Right renal pelvis (tissue), 4 donors: ENCODE results near the gene EML3. TPM values are rescaled to one million over a fixed set of nuclear protein-coding genes. Genes with fewer than 3 reads are reported as not detected.
A peak's percentile ranks its signal among the peaks of the same experiment; 100 is the strongest.
"Not testable (repeated sequence)": the region's sequence is repeated elsewhere in the genome, so short reads cannot be mapped to it uniquely, and the experiment has no call there.

Experiments used
- DNase-seq, 4 donors: peaks; one replicate each; pipeline ENCODE4 v3.0.0-alpha.2; 2013; ENCODE audit warnings: low read depth in 4 of 4, low spot score in 3 of 4, missing footprints in 1 of 4
- polyA plus RNA-seq, 4 donors: library from polyadenylated mRNA; unstranded; fragments of 120-200 nt; gene quantifications; one replicate each; pipeline ENCODE4 v1.2.1, GENCODE V29; 2013; ENCODE audit not compliant: insufficient read length in 4 of 4

Gene EML3
- polyA plus RNA-seq, 4 donors, result 27.9 to 40.2 (median 36.0) TPM

DNA sequence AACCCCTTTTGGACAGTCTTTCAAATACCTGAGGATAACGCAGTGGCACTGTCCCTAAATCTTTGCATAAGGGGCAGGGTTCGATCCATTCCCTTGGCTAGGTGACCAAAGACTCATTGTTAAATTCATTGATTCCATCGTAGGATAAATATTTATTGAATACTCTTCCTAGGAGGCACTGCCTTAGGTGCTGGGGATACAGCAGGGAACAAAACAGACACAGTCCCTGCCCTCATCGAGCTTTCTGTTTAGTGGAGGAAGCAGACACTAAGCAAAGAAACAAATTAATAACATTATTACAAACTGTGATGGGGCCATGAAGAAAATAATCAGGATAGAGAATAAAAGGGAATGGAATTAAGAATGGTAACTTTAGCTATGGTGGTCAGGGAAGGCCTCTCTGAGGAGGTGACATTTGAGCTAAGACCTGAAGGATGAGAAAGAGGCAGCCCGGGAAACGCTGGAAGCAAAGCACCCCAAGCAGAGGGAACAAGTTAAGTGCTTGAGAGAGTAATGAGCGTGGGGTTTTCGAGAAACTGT, 8.5 kb upstream of the EML3 start:
- no peak for DNase-seq

DNA sequence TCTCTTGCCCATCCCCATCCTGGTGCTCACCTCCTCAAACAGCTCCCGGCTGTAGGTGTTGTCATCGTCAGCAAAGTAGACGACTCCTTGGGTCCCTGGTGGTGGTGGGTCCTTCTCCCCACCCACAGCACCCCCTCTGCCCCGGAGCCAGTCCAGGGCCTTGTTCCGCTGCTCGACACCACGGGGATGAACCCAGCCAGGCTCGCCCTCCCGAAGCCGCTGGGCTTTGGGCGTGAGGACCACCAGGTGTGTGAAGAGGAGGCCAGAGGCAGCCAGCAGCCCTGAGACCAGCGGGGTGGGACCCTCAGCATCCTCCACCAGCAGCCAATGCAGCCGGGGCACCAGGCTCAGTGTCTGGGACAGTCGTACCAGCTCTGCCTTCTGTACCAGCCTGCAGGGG, 4.4 kb upstream of the EML3 start:
- not testable (repeated sequence) for DNase-seq

DNA sequence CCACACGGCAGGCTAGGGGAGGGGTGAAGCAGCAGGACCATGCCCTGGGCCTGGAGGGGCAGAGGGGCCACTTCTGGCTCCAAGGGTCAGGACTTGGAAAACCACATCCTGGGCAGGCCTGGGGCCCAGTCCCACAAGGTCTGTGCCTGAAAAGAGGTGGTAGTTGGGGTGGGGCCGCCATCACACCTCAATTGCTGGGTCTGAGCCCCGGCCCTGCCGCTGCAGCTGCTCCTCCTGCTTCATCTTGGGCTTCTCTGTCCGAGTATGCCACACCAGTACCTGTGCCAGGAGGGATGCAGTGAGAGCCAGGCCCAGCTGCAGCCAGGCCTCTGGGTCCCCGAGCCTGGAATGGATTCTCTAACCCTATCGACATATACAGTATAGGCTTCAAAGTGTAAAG, 2.9 kb upstream of the EML3 start:
- no peak for DNase-seq

DNA sequence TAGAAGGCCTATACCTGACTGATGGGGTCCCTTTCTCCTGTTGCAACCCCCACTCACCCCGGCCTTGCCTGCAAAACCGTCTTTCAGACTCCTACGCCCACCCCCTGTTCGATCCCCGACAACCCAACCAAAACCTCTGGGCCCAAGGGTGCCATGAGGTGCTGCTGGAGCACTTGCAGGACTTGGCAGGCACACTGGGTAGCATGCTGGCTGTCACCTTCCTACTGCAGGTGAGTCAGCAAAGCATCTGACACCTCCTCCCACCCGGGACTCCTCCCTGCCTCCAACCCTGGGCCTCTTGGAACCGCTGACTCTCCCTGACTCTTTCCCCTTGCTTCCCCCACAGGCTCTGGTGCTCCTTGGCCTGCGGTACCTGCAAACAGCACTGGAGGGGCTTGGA, 1.7 kb upstream of the EML3 start:
- no peak for DNase-seq

DNA sequence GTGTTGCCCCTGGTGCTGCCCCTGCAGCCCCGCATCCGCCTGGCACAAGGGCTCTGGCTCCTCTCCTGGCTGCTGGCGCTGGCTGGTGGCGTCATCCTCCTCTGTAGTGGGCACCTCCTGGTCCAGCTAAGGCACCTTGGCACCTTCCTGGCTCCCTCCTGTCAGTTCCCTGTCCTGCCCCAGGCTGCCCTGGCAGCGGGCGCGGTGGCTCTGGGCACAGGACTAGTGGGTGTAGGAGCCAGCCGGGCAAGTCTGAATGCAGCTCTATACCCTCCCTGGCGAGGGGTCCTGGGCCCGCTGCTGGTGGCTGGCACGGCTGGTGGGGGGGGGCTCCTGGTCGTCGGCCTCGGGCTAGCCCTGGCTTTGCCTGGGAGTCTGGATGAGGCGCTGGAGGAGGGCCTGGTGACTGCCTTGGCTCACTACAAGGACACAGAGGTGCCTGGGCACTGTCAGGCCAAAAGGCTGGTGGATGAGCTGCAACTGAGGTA, 760 bp upstream of the EML3 start:
- DNase-seq, result no peak

DNA sequence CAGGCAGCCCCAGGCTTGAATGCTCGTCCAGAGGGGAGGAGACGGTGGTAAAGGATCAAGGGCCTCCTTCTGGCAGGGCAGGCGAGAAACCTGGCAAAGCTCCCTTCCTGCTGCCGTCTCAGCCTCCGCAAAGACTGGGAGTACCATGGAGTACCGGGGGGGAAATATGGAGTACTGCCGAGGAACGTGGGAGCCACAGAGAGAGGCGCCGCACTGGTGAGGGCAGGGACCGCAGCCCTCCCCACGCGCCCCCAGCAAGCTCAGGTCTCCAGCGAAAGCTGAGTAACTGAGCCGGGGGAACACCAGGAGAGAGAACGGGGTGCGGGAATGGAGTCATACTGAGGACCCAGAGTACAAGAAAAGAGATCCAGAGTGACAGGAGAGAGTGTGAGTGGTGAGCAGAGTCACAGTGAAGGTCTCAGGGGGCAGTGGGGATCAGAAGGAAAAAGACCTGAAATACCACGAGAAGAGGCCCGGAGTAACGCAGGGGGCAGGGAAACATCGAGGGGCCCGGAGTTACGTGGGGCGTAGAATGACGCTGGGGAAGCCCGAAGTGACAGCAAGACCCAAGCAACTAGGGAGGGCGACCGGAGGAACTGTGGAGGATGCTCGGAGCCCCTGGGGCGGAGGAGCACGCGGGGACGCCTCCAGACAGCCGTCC, 740 bp downstream of the EML3 start:
- no peak for DNase-seq

DNA sequence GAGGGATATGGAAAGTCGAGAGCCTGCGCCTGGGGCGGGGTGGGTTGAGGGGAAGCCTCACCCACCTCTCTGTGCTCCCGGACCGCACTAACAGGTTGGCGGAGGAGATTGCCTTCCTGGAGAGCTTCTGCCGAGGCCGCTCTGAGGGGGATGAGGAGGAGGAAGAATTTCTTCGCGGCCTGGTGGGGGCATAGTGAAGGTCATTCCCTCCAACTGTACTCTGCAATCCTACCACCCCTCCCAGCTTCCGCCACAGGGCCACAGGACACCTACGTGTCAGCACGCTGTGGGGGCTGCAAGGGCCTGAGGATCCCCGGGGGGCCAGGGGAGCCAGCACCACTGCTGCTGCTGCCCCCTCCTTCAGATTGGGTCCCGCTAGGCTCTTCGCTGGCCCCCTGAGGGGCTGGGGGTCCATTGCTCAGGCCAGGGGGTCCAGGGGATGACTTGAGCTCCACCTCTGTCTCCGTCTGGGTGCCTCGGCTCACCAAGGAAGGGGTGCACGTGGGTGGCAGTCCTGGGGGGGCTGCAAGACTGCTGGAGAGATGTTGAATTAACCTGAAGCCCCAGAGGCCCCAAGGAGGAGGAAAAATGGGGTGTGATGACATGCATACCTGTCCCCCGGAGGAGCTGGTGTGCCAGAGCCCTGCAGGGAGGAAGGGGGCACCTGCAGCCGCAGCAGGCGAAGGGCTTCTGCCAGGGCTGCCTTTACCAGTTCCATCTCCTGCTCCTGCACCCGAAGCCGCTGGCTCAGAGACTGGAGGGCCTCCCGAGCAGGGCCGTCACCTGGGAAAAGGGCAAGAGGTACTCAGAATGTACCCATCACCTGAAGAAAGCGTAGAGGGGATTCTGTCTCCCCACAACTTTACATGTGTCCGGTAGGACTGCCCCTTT, 1.5 kb downstream of the EML3 start:
- no peak for DNase-seq

DNA sequence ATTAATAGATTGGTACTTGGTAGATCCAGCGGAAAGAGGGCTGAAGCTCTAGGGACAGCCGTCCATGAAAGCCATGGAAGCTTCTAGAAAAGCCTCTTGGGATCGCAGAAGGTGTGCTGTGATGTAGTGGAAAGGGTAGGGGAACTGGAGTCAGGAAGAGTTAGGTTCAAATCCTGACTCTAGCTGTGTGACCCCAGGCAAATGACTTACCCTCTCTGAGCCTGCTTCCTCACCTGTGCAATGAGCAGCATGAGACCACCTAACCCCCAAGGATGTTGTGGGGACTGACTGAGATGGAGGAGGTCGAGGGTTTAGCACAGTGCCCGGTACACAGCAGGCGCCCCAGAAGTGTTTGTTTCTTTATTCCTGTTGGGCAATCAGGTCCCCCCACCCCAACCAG, 2.2 kb downstream of the EML3 start:
- DNase-seq, result no peak

DNA sequence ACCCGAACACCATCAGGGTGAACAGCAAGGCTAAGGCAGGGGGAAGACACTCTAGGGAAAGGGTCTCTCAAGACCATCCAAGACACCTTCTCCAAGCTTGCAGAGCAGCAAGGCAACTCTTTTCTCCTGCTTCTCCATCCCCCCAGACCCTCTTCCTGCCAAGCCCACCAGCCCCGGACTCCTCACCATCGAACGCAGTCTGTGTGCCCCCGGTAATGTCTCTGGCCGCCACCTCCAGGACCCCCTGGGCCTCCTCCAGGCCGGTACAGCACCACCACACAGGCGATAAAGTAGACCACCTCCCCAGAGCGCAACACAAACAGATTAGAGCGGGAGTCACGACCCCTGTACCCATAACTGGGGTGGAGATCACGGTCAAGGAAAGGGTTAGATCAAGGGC, 3.8 kb downstream of the EML3 start:
- no peak for DNase-seq

DNA sequence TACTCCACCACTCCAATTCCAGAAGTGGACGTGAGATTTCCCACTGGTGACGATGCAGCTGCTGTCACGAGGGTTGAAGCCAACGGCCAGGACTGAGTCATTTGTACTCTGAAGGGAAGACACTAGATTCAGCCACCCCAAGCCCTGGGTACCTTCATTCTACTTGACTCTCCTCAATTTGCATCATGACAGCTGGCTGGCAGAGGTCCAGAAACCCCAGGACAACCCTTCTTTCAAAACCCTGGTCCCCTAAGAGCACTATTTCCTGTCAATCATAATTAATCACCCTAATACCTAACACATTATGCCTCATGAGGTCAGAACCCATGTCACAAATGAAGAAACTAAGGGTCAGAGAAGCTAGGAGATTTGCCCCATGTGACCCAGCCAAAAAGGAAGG, 4.9 kb downstream of the EML3 start:
- no peak for DNase-seq

DNA sequence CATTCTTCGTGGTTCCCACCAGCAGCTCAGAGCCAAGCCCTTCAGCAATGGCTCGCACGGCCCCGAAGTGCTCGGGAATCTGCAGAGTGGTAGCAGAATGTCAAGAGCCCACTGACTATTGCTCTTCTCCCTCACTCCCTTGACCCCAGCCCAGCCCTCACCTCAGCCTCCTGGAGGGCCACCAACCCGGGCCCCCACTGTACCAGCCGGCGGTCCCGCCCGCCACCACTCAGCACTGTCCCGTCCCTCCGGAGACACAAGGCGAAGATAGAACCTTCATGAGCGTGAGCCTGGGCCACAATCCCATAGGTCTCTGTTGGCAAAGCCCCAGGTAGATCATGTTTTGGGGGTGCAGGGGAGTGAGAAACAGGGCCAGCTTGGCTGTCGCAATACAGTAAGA, 6.7 kb downstream of the EML3 start:
- no peak for DNase-seq

DNA sequence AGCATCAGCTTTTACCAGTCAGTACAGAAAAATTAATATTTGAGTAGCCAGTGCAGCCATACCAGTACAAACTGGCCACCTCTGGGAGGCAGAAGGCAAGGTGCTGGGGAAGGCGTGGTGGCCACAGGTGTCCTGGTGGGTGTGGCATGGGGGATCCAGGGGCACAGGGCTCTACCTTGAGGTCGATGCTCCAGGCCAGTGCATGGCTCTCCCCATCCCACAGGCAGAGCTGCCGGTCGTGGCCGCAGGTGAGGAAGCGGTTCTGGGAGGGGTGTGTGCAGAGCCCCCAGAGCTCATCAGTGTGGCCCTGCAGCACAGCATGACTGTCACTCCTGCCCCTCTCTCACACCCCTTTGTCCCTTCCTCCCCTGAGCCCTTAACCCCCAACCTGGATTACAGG, 7.1 kb downstream of the EML3 start:
- no peak for DNase-seq

DNA sequence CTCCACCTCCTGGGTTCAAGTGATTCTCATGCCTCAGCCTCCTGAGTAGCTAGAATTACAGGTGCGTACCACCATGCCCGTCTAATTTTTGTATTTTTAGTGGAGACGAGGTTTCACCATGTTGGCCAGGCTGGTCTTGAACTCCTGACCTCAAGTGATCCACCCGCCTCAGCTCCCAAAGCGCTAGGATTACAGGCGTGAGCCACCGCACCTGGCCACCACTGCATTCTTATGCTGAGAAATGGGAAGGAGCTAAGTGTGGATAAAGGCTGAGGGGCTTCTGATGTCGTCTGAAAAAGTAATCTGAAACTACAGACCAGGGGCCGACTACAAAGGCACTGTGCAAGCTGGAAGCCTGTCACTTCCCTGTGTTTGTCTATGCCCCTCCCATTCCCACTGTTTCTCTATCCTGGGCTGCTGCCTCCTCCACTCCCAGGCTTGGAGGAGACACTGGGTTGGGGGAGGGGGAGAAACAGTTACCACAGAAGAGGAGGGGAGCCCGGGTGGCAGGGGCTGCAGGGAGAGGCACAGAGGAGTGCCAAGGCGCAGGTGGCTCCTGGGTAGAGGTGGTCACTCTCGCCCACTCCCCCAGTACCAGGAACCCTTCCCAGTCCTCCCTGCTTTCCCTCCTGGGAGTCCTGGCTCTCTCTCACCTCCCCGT, 8.0 kb downstream of the EML3 start:
- no peak for DNase-seq

DNA sequence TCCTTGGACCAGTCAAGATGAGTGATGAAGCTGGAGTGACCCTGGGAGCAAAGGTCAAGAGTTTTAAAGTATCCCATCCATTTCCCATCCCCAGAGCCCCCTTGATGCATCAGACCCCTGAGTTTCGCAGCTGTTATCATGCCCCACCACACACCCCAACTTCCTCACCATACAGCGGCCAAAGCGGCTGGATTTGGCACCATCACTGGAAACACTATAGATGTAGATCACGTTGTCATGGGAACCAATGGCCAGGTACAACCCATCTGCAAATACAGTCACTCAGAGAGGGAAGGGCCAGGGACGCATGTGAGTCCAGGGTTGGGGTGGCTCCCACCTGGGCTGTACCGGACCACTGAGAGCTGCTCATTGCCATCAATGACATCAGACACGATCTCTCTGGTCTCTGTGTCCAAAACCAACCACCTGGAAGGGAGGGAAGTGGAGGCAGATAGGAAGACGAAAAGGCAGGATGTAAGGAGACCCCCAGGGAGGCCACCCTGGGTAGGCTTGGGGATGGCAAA, 8.7 kb downstream of the EML3 start:
- no peak for DNase-seq

DNA sequence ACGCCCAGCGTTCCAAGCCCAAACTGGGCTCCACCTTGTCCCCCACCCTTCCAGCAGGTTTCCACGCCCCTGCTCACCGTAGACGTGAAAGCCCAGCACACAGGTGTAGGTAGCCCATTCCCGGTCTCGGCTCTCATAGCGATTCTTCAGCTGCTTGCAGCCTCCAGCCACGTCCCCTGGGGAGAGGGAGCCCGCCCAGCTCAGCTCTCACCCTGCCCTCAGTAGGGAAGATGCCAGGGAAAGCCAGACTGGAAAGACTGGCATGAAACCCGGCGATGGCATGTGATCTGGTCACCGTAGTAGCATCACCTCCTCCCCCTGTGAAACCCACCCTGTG, 9.5 kb downstream of the EML3 start:
- no peak for DNase-seq

DNA sequence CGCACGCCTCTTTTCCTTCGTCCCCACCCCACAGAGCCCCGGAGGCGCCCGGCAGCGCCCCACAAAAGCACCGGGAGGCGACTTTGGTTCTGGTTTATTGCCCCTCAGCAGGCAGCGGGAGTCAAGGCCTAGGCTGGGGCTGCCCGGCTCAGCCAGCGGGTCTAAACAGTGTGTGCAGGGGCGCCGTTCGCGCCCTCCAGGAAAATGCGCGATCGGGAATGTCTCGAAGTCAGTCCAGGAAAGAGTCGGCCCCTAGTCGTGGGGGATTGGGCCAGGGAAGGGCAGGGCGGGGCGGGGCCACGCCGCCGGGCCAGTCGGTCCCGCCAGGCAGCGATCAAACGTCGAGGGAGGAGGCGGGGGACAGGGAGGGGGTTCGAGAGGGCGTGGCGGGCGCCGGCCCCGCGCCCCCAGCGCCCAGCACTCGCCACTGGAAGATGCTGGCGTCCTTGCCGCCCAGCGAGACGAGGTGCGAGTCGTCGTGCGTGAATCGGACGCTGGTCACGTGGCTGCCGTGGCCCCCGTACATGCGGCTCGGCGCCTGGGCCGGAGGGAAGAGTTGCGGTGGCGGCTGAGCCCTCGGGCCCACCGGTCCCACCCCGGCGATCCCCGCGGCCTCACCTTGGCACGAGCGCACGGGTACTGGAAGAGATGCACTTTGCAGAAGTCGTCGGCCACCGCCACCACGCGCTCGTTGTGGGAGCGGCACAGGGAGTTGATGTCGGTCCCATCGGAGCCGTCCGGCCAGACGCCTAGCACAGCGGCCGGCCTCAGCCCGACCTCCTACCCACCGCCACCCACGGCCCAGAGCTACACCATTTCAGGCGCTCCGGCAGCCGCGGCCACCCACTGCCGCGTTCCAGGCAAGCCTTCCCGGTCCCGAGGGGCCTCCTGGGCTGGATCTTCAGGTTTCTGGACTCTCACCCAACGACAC, 10.2 kb downstream of the EML3 start:
- no peak for DNase-seq

DNA sequence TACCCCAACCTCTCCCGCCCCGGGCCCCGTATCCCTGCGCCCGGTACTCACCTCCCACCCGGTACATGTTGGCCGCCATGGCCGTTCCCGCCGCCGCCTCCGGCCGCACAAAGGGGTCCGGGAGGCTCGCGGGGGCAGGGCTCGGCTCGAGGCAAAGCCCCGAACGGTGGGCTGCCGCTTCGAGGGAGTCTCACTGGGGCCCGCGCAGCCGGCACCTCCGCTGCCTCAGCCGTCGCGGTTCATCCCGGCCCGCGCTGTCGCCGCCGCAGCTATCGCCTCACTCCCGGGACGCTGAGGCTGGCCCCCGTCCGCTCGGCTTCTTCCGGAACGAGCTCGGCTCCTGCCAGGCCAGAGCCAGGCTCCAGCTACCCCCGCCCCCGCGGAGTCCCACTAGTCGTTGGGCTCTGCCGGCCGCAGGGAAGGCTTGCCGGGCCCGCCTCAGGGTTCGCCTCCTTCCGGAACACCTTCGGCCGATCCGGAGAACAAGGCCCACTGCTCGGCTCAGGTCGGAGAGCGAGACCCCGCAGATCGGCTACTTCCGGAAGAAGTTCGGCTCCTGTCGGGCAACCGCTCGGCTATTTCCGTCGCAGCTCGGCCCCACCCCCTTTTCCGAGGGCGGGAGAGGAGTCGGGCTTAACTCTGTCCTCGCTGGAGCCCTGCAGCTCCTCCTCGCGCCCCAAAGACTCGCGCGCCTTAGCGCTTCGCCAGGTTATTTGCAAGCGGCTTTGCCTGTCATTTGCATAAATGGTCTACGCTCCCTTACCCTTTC, 11.0 kb downstream of the EML3 start, which contains the start of gene MTA2:
MTA2 (minus strand) TSS at position 494 of the 769 bp plus-strand sequence; CDS start at position 79, 415 bp downstream.
- peak; percentile 96 to 97 (median 96) for DNase-seq

DNA sequence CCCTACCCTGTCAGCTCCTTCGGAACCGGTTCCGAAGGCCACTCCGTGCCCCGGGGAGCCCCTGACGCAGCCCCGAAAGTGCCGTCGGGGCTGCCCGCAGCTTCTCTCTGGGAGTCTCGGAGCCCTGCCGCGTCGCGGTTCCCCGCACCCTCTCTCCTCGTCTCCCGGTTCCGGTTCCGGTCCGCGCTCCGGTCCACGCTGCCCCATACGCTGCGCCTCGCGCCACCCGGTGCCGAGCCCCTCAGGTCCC, 11.5 kb downstream of the EML3 start:
- no peak for DNase-seq

DNA sequence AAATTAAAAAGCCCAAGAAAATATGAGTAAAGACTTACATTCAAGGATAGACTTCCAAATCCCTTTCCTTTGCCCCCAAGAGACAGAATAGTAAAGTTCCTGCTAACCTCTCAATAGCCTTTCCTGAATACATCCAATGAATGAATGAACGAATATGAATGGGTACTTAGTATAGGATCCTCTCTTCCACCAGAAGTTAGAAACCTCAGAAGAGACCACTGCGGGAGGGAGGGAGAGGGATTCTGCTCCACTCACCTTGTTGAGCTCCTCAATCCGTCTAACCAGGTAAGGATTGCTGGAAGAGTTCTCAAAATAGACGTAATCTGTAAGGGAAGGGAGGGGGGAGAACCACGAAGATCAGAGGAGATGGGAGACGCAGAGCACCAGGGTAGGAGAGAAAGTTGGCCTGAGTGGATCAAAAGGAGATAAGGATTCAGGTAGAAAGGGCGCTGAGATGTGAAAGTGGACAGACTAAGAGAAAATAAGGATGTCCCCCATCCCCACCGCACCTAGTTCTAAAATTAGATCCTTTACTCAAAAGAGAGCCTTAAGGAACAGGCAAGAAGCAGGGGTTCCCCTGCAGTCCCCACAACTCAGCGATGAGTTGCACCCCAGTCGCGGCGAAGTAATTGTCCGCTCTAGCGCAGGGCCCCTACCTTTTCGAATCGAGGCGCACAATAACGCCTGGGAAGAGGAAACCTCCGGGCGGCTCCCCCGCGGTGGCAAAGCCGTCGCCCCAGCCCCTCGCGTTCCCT, 12.0 kb downstream of the EML3 start:
- DNase-seq, result no peak
